BE2C (cell line): ENCODE measurements around the gene KIZ.

Source experiments
- DNase-seq: peaks from one replicate; pipeline ENCODE4 v3.0.0-alpha.2; 2020
- H3K27me3 ChIP-seq: fragments of 250-450 bp; sonication (Bioruptor Pico); 2 replicates; pipeline ENCODE4 v1.5.1; 2020; ENCODE audit warnings: mild to moderate bottlenecking
- H3K36me3 ChIP-seq: fragments of 250-450 bp; sonication (Bioruptor Pico); 2 replicates; pipeline ENCODE4 v1.5.1; 2020; ENCODE audit warnings: mild to moderate bottlenecking
- H3K4me1 ChIP-seq: fragments of 250-450 bp; sonication (Bioruptor Pico); 2 replicates; pipeline ENCODE4 v1.5.1; 2020
- H3K4me3 ChIP-seq: 2 replicates; pipeline ENCODE4 v1.5.1; 2011; ENCODE audit warnings: low read depth, low read length
- H3K9me3 ChIP-seq: fragments of 250-450 bp; sonication (Bioruptor Pico); 2 replicates; pipeline ENCODE4 v1.5.1; 2020
- TF ChIP-seq, protein P1 (sequence below): IDR thresholded peaks from 2 replicates; pipeline ENCODE4 v1.5.1; 2012; ENCODE audit warnings: mild to moderate bottlenecking, low read depth, low read length

The KIZ gene

DNA sequence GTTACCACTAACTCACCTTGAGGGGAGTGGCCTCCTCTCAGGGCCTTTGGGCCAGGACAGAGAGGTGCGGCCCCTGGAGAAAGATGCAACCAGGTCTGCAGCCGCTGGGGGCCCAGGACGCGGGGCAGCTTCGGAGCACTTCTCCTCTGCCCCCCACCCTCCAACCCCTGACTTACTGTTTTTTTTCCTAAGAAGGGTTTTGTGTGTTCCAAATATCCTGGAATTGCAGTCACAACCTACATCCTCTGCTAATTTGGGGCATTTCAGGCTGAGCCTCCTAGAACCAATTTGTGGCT lies 21.5 kb upstream of the KIZ start:
- Histone ChIP-seq H3K9me3 (no peaks in the 10 kb centered on the region), H3K36me3 (no peaks in the 10 kb centered on the region), H3K4me3 (peak overlapping the region; percentile 80), H3K27me3 (peaks cover 23% of the 10 kb centered on the region), H3K4me1 (no peaks in the 10 kb centered on the region; the same call in 1 of the 2 replicates)
- TF ChIP-seq, protein P1, sequence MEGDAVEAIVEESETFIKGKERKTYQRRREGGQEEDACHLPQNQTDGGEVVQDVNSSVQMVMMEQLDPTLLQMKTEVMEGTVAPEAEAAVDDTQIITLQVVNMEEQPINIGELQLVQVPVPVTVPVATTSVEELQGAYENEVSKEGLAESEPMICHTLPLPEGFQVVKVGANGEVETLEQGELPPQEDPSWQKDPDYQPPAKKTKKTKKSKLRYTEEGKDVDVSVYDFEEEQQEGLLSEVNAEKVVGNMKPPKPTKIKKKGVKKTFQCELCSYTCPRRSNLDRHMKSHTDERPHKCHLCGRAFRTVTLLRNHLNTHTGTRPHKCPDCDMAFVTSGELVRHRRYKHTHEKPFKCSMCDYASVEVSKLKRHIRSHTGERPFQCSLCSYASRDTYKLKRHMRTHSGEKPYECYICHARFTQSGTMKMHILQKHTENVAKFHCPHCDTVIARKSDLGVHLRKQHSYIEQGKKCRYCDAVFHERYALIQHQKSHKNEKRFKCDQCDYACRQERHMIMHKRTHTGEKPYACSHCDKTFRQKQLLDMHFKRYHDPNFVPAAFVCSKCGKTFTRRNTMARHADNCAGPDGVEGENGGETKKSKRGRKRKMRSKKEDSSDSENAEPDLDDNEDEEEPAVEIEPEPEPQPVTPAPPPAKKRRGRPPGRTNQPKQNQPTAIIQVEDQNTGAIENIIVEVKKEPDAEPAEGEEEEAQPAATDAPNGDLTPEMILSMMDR: no peak
- DNase-seq: no peak

DNA sequence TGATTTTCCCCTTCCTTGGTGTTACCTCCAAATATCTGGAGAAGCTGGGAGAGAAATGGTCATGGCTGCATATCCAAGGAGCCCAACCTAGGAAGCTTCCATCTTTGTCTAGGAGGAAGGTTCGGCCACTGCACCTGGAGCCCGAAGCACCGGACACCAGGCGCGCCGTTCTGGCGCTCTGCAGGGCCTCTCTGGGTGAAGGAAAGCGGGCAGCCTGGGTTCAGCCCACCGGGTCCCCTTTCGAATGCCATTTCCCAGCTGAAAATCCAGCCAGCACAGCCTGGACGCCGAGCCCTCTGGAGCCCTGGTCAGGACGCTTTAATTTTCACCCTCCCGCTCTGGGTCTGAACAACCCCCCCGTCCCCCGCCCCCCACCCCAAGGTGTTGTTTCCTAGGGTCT lies 21.0 kb upstream of the KIZ start:
- DNase-seq: no peak
- TF ChIP-seq, protein P1: no peak
- no peaks in the 10 kb centered on the region for H3K9me3 ChIP-seq
- no peaks in the 10 kb centered on the region for H3K36me3 ChIP-seq
- H3K27me3 ChIP-seq: peaks cover 23% of the 10 kb centered on the region
- H3K4me3 ChIP-seq: peak overlapping the region; percentile 80
- H3K4me1 ChIP-seq: no peaks in the 10 kb centered on the region

DNA sequence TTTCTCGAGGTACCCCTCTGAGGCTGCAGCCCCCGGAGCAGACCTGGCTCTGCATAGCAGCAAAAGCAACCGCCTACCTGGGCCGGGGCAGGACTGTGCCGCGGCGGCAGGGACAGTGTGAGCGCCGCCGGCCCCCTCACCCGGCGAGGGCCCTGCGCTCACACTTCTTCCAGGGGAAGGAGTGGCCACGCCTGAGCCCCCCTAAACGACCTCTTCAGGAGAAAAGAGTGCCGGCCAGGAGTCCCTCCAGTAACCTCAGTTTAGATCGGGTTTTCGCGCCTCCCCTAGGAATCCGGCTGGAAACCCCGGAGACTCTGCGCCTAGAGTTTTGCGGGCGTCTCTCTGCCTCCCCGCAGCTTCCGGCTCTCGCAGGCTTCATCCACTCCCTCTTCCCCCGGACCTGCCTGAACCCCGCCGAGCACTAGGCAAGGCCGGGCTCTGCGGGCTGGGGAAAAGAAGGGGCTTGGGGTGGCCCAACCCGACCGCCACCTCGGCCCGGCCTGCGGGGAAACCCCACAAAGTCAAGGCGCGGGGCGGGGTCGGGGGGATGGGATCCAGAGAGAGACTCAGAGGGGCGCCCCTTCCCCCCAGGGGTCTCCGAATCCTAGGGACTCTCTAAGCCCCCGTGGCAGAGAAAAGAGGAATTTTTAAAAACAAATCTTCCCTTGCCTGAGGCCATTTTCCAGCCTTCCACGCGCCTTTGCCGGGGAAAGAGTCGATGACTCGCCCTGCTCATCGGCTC lies 20.3 kb upstream of the KIZ start:
- DNase-seq: peak; percentile 22
- H3K27me3 ChIP-seq: peaks cover 23% of the 10 kb centered on the region
- TF ChIP-seq, protein P1: no peak
- H3K4me3 ChIP-seq: peak overlapping the region; percentile 80
- no peaks in the 10 kb centered on the region for H3K36me3 ChIP-seq
- H3K9me3 ChIP-seq: no peaks in the 10 kb centered on the region
- H3K4me1 ChIP-seq: no peaks in the 10 kb centered on the region

DNA sequence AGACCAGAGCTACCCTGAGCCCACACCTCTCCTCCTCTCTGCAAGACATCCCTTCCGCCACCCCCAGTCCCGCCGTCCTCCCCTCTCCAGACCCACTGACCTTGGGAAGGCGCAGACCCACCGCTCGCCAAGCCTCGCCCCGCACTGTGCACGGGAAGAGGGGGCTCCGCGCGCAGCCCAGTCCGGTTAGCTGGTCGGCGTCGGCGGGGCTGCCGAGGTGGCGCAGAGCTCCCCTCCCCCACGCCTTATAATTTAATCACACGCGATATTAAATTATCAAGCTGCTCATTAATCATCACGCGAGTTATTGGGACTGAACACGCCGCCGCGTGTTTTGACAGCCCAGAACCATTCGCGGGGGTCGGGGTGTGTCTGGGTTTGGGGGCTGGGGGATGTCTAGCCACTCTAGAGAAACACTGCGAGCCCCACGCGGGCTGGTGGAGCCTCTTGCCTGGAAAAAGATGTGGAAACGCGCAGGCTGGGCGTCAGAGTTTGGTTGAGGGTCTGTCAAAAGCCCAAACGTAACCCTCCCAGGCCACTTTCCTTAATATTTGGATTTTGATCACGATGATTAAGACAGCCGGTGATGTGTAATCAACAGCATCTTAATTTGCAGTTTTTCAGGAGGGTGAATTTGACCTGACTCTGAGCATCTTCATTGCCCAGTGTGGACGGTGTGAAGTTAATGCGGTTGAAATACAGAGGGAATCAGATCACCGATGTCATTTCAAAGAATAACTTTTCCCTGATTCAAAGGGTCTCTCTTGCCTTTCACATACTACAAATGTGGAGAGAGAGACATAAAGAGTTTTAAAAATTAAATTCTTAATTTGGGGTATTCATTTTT lies 19.5 kb upstream of the KIZ start, which contains the start of gene LINC00237:
Gene LINC00237, minus strand, starts transcription at position 188 of the 847 bp plus-strand sequence.
- H3K9me3 ChIP-seq: no peaks in the 10 kb centered on the region
- no peaks in the 10 kb centered on the region for H3K36me3 ChIP-seq
- TF ChIP-seq, protein P1: no peak
- peak within 1 kb of the TSS; percentile 80 for H3K4me3 ChIP-seq
- peak; percentile 39 for DNase-seq
- H3K4me1 ChIP-seq: no peaks in the 10 kb centered on the region
- peaks cover 16% of the 10 kb centered on the region for H3K27me3 ChIP-seq

DNA sequence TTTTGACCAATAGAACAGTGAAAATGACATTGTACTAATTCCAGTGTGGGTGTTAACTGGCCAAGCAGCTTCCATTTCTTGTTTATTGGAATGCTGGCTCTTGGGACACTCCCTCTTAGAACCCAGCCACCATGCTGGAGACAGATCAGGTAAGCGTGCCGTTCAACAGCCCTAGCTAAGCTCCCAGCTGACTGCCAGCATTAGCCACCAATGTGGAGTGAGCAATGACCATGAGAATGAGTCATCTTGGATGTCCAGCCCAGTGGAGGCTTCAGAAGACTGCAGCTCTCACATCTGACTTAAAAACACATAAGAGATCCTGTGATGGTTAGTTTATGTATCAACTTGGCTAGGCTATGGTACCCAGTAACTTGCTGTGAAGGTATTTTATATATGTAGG lies 16.7 kb upstream of the KIZ start:
- no peaks in the 10 kb centered on the region for H3K36me3 ChIP-seq
- no peaks in the 10 kb centered on the region for H3K9me3 ChIP-seq
- H3K27me3 ChIP-seq: peaks cover 15% of the 10 kb centered on the region
- H3K4me3 ChIP-seq: no peak overlapping the region
- TF ChIP-seq, protein P1: no peak
- H3K4me1 ChIP-seq: no peaks in the 10 kb centered on the region
- no peak for DNase-seq

DNA sequence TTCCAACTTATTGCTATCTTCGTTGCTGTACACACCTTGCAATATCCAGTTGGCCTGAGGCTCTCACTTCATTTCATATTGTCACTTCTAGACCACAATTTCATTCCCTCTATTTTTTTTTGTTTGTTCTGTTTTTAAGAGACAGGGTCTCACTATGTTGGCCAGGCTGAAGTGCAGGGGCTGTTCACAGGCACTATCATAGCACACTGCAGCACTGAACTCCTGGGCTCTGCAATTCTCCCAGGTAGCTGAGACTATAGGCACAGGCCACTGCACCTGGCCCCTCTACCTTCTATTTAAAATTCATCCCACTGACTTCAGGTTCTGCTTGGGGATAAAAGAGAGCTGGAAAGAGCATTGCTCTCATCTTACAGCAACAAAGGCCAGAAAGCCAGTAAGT lies 15.1 kb upstream of the KIZ start:
- H3K27me3 ChIP-seq: peaks cover 9% of the 10 kb centered on the region
- TF ChIP-seq, protein P1: no peak
- DNase-seq: no peak
- H3K9me3 ChIP-seq: no peaks in the 10 kb centered on the region
- H3K4me1 ChIP-seq: no peaks in the 10 kb centered on the region
- no peaks in the 10 kb centered on the region for H3K36me3 ChIP-seq
- H3K4me3 ChIP-seq: no peak overlapping the region
